GM18526 (cell line): ENCODE measurements around the gene IRX1.

ENCODE experiments used
- POLR2A ChIP-seq: IDR thresholded peaks from 3 replicates; pipeline ENCODE4 v1.6.1; 2011; ENCODE audit not compliant: insufficient read length; ENCODE audit errors: extremely low read depth

The IRX1 gene

GRCh38 chr5:3595006-3595961 lies at the start of gene IRX1:
IRX1 (plus strand) TSS chr5:3595832; CDS start chr5:3596106, 274 bp downstream.
- no peak for TF ChIP-seq POLR2A

- TF ChIP-seq POLR2A: no peak
Observed at GRCh38 chr5:3546028-3546427, 49.6 kb upstream of the IRX1 start.

- TF ChIP-seq POLR2A: no peak
Observed at GRCh38 chr5:3564116-3564515, 31.5 kb upstream of the IRX1 start.

- no peak for TF ChIP-seq POLR2A
Observed at GRCh38 chr5:3564827-3565518, 30.7 kb upstream of the IRX1 start.

- no peak for TF ChIP-seq POLR2A
Observed at GRCh38 chr5:3584724-3585531, 10.7 kb upstream of the IRX1 start.

- no peak for TF ChIP-seq POLR2A
Observed at GRCh38 chr5:3590161-3590966, 5.3 kb upstream of the IRX1 start.

- TF ChIP-seq POLR2A: no peak
Observed at GRCh38 chr5:3590967-3591900, 4.4 kb upstream of the IRX1 start.

- no peak for TF ChIP-seq POLR2A
Observed at GRCh38 chr5:3592298-3592697, 3.3 kb upstream of the IRX1 start.

GRCh38 chr5:3593771-3594509 lies 1.7 kb upstream of the IRX1 start:
- TF ChIP-seq POLR2A: no peak

GRCh38 chr5:3594510-3595005 lies 1.1 kb upstream of the IRX1 start:
- no peak for TF ChIP-seq POLR2A

GRCh38 chr5:3596261-3596825 lies 711 bp downstream of the IRX1 start:
- TF ChIP-seq POLR2A: no peak

GRCh38 chr5:3596857-3597166 lies 1.2 kb downstream of the IRX1 start:
- no peak for TF ChIP-seq POLR2A

- TF ChIP-seq POLR2A: no peak
Observed at GRCh38 chr5:3597167-3598007, 1.8 kb downstream of the IRX1 start.
